Measurements from ENCODE around the gene ATAD3B.
A peak's percentile ranks its signal among the peaks of the same experiment; 100 is the strongest.
"Not testable (repeated sequence)": the region's sequence is repeated elsewhere in the genome, so short reads cannot be mapped to it uniquely, and the experiment has no call there.

The ATAD3B gene

GRCh38 chr1:1432951-1433803 lies 38.4 kb upstream of the ATAD3B start:
- DNase-seq (ENCODE audit: low read depth): no peak

GRCh38 chr1:1433804-1434130 lies 37.8 kb upstream of the ATAD3B start:
- DNase-seq (ENCODE audit: low read depth): no peak

- no peak for DNase-seq (ENCODE audit: low read depth)
Observed at GRCh38 chr1:1434131-1434823, 37.3 kb upstream of the ATAD3B start.

GRCh38 chr1:1434824-1435105 lies 36.8 kb upstream of the ATAD3B start:
- no peak for DNase-seq (ENCODE audit: low read depth)

- DNase-seq (ENCODE audit: low read depth): peak; percentile 54
Observed at GRCh38 chr1:1435106-1435903, 36.3 kb upstream of the ATAD3B start, which contains the start of gene VWA1. Gene VWA1, plus strand, starts transcription at chr1:1435690. Its CDS starts 59 bp downstream, at chr1:1435749.

GRCh38 chr1:1435911-1436629 lies 35.5 kb upstream of the ATAD3B start:
- no peak for DNase-seq (ENCODE audit: low read depth)

GRCh38 chr1:1436630-1437032 lies 34.9 kb upstream of the ATAD3B start:
- no peak for DNase-seq (ENCODE audit: low read depth)

- DNase-seq (ENCODE audit: low read depth): no peak
Observed at GRCh38 chr1:1437033-1437903, 34.3 kb upstream of the ATAD3B start.

GRCh38 chr1:1437904-1438376 lies 33.6 kb upstream of the ATAD3B start:
- DNase-seq (ENCODE audit: low read depth): no peak

GRCh38 chr1:1438531-1439381 lies 32.8 kb upstream of the ATAD3B start:
- DNase-seq (ENCODE audit: low read depth): no peak

- DNase-seq (ENCODE audit: low read depth): no peak
Observed at GRCh38 chr1:1439546-1440261, 31.9 kb upstream of the ATAD3B start.

GRCh38 chr1:1440262-1441001 lies 31.1 kb upstream of the ATAD3B start:
- no peak for DNase-seq (ENCODE audit: low read depth)

- DNase-seq (ENCODE audit: low read depth): no peak
Observed at GRCh38 chr1:1441002-1441888, 30.3 kb upstream of the ATAD3B start.

GRCh38 chr1:1442069-1442770 lies 29.3 kb upstream of the ATAD3B start:
- DNase-seq (ENCODE audit: low read depth): no peak

GRCh38 chr1:1446631-1447030 lies 24.9 kb upstream of the ATAD3B start:
- DNase-seq (ENCODE audit: low read depth): not testable (repeated sequence)

- DNase-seq (ENCODE audit: low read depth): no peak
Observed at GRCh38 chr1:1449099-1449739, 22.3 kb upstream of the ATAD3B start, which contains the start of gene ATAD3C. Gene ATAD3C, plus strand, starts transcription at chr1:1449689. Its CDS starts 995 bp downstream, at chr1:1450684.
